ENCODE data around the gene IL3. TPM values are rescaled to one million over a fixed set of nuclear protein-coding genes. Genes with fewer than 3 reads are reported as not detected.

Gene IL3
- total RNA-seq, 4 donors from 2014 or later = not detected

DNA sequence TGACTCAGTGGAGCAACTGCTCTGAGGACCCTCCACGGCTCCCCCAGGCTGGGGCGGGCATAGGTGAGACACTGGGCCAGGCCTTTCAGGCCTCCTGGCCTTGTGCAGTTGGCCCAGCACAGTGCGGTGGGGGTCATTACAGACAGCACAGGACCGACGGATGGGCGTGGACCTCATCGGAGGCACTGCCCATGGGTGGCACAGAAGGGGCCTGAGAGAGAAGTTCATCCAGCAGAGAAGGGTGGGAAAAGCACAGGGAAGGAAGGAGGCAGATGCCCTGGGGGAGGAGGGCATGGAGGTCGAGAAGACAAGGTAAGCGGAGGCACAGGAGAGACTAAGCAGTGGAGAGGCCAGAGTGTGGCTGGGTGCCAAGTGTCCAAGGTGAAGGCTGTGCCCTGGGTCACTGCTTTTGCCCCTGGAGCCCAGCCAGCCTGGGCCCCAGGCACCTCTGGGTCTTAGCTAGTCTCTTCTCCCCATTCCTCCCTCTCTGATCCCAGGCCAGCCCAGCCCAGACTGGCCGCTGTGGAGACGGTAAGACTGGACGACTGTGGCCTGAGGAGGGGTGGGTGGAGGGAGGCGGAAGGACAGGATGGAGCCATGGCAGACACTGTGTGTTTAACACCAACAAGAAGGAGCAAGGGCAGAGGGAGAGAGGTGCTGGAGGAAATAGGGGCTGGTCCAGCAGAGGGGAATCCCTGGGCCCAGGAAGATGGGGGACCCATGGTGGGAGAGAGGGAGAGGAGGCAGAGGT is 5.7 kb downstream of the IL3 start:
- intact Hi-C loops (cut with DNase I) = no loop called here
- TF ChIP-seq POLR2A (IDR thresholded peaks at IDR 0.05) = no peak
- TF ChIP-seq, protein P1, sequence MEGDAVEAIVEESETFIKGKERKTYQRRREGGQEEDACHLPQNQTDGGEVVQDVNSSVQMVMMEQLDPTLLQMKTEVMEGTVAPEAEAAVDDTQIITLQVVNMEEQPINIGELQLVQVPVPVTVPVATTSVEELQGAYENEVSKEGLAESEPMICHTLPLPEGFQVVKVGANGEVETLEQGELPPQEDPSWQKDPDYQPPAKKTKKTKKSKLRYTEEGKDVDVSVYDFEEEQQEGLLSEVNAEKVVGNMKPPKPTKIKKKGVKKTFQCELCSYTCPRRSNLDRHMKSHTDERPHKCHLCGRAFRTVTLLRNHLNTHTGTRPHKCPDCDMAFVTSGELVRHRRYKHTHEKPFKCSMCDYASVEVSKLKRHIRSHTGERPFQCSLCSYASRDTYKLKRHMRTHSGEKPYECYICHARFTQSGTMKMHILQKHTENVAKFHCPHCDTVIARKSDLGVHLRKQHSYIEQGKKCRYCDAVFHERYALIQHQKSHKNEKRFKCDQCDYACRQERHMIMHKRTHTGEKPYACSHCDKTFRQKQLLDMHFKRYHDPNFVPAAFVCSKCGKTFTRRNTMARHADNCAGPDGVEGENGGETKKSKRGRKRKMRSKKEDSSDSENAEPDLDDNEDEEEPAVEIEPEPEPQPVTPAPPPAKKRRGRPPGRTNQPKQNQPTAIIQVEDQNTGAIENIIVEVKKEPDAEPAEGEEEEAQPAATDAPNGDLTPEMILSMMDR (IDR thresholded peaks at IDR 0.05) = no peak
- 85 to 95% methylated on average over 7 to 9 of the region's 13 CpGs for whole genome bisulfite sequencing, 2 donors

DNA sequence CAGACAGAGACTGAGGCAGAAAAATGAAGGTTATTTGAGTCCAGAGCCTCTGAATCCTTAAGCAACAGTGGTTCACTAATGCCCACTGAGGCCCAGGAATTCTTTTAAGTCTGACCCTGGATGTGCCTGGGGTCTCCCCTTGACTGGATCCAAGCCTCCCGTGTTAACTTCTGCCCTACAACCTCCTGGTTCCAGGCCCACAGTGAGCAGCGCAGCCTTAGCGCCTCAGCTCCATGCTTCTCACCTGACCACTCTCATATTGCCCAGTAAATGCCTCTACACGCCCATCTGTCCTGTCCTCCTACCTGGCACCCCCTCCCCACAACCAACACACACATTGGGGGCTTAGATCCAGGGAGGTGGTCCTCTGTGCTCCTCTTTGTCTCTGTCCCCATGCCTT is 6.4 kb downstream of the IL3 start:
- H3K27ac ChIP-seq = no peak overlapping the region
- intact Hi-C loops (cut with DNase I) = no loop called here
- no peak for DNase-seq
- no peaks in the 10 kb centered on the region for H3K9me3 ChIP-seq
- 82 to 89% methylated on average over 4 of the region's 4 CpGs for WGBS, 2 donors
- no peaks in the 10 kb centered on the region for H3K27me3 ChIP-seq
- no peaks in the 10 kb centered on the region for H3K4me1 ChIP-seq
- TF ChIP-seq POLR2A (IDR thresholded peaks at IDR 0.05) = no peak
- TF ChIP-seq, protein P1 (IDR thresholded peaks at IDR 0.05) = no peak
- no peak overlapping the region for H3K4me3 ChIP-seq
- no peaks in the 10 kb centered on the region for H3K36me3 ChIP-seq

More for the DNA sequence above, 5.7 kb downstream of the IL3 start:
- H3K9me3 ChIP-seq = no peaks in the 10 kb centered on the region
- H3K36me3 ChIP-seq = no peaks in the 10 kb centered on the region
- H3K27ac ChIP-seq = no peak overlapping the region
- no peak for DNase-seq
- no peaks in the 10 kb centered on the region for H3K27me3 ChIP-seq
- no peaks in the 10 kb centered on the region for H3K4me1 ChIP-seq
- H3K4me3 ChIP-seq = no peak overlapping the region

DNA sequence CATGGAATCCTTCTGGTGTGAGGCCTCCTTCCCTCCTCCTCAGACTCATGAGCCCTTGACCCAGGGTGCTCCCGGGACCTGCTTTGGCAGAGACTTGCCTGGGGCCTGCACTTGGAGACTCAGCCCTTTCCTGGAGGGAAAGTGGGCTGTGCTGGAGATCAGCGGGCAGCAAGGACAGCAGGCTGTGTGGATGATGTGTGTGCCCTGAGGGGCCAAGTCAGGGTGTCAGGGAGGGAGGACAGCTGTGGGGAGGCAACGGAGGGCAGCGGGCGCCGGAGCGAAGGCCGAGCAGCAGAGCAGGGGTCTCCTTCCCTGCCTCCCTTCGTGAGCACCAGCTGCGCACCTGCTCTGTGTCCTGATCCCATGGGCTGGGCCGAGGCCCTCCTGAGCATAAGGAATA is 7.0 kb downstream of the IL3 start:
- Histone ChIP-seq H3K27me3 (no peaks in the 10 kb centered on the region), H3K4me3 (no peak overlapping the region)

DNA sequence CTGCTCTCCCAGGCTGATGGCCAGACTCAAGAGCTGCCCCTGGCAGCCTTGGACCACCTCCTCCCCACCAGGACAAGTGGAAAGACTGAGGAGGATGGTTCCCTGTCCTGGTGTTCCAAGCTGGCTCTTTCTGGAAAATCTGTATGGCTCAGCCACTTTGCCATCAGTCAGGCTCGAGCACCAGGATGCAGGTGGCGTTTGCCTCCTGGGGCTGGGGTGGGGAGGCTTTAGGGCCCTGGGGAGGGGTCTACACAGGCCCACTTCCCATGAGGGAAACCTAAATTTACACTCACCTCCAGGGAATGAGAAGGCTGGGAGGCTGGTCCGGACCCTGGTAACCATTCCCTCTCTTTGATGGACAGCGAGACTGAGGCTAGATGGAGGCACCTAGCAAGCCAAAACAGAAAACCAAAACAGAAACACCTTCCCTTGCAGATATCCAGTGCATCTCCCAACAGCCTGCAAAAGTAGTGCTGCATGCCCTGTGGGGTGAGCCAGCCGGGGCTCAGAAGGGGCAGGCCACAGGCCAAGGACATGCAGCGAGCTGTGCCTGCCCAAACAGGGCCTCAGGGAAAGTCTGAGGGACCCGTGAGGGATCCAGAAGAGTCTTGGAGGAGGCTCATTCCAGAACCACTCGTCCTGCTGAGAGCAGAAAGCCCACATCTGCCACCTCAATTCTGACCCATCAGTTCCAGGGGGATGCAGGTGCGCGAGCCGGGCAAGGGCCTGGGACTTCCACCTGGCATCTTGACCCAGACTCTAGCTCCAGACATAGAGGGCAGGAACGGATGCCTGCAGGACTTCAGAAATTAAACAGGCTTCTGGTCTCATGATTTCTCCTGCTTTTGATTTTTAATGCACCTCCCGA is 7.7 kb downstream of the IL3 start:
- Histone ChIP-seq H3K9me3 (no peaks in the 10 kb centered on the region), H3K27me3 (no peaks in the 10 kb centered on the region), H3K4me3 (no peak overlapping the region), H3K36me3 (no peaks in the 10 kb centered on the region), H3K27ac (no peak overlapping the region), H3K4me1 (no peaks in the 10 kb centered on the region)
- no peak for TF ChIP-seq POLR2A (IDR thresholded peaks at IDR 0.05)
- TF ChIP-seq, protein P1 (IDR thresholded peaks at IDR 0.05) = no peak
- WGBS, 2 donors = 67 to 79% methylated on average over 4 to 5 of the region's 13 CpGs
- DNase-seq = no peak
- intact Hi-C loops (cut with DNase I) = no loop called here

More for the DNA sequence above, 7.0 kb downstream of the IL3 start:
- no CpG with 5 or more reads among the region's 11 CpGs for WGBS, 2 donors
- Histone ChIP-seq H3K36me3 (no peaks in the 10 kb centered on the region), H3K4me1 (no peaks in the 10 kb centered on the region), H3K9me3 (no peaks in the 10 kb centered on the region), H3K27ac (no peak overlapping the region)
- TF ChIP-seq, protein P1 (IDR thresholded peaks at IDR 0.05) = no peak
- TF ChIP-seq POLR2A (IDR thresholded peaks at IDR 0.05) = no peak
- intact Hi-C loops (cut with DNase I) = no loop called here
- no peak for DNase-seq

DNA sequence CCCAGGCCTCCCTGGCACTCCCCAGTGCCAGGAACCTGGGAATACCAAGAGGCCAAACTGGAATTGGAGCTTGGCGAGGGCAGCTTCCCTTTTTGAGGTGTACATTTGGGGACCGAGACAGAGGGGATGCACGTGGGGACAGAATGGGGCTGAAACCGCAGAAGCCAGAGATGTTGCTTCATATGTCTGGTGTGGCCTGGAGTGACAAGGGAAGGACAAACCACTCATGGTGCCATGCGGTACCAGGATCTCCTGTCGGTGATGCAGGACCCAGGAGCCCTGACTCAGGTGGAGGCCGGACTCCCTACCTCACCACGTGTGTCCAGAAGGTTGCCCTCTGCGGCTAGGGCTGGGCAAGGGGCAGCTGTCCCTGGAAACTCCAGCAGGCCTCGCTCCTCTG is 9.1 kb downstream of the IL3 start:
- no peak overlapping the region for H3K27ac ChIP-seq
- no peak overlapping the region for H3K4me3 ChIP-seq
- no peaks in the 10 kb centered on the region for H3K9me3 ChIP-seq
- peaks cover 0 to 10% (median 5%) of the 10 kb centered on the region in 3 donors for H3K4me1 ChIP-seq
- intact Hi-C loops (cut with DNase I) = no loop called here
- no peak for DNase-seq
- H3K36me3 ChIP-seq = no peaks in the 10 kb centered on the region
- H3K27me3 ChIP-seq = no peaks in the 10 kb centered on the region
- TF ChIP-seq, protein P1 (IDR thresholded peaks at IDR 0.05) = no peak
- no peak for TF ChIP-seq POLR2A (IDR thresholded peaks at IDR 0.05)
- 88 to 90% methylated on average over 6 to 9 of the region's 10 CpGs for WGBS, 2 donors
